ENCODE measurements around the gene CRISP2.
"Not testable (repeated sequence)": the region's sequence is repeated elsewhere in the genome, so short reads cannot be mapped to it uniquely, and the experiment has no call there.

The CRISP2 gene

GRCh38 chr6:49713346-49713745, at the start of gene CRISP2:
Gene CRISP2 (minus strand): TSS chr6:49713543. CDS start chr6:49709196, 4,347 bp downstream.
- no peak for DNase-seq

- DNase-seq, result no peak
Observed at GRCh38 chr6:49744259-49744658, 30.9 kb upstream of the CRISP2 start, which contains the start of gene CRISP3. Gene CRISP3 (minus strand): TSS chr6:49744388. CDS start chr6:49744367, 21 bp downstream.

GRCh38 chr6:49743429-49743828, 30.1 kb upstream of the CRISP2 start:
- no peak for DNase-seq

GRCh38 chr6:49739423-49739822, 26.1 kb upstream of the CRISP2 start:
- DNase-seq, result no peak

- DNase-seq, result no peak
Observed at GRCh38 chr6:49736017-49736508, 22.7 kb upstream of the CRISP2 start.

- DNase-seq, result no peak
Observed at GRCh38 chr6:49733680-49734079, 20.3 kb upstream of the CRISP2 start.

- DNase-seq, result no peak
Observed at GRCh38 chr6:49732781-49733180, 19.4 kb upstream of the CRISP2 start.

GRCh38 chr6:49730251-49730650, 16.9 kb upstream of the CRISP2 start:
- no peak for DNase-seq

GRCh38 chr6:49723917-49724316, 10.6 kb upstream of the CRISP2 start:
- DNase-seq, result not testable (repeated sequence)

DNA sequence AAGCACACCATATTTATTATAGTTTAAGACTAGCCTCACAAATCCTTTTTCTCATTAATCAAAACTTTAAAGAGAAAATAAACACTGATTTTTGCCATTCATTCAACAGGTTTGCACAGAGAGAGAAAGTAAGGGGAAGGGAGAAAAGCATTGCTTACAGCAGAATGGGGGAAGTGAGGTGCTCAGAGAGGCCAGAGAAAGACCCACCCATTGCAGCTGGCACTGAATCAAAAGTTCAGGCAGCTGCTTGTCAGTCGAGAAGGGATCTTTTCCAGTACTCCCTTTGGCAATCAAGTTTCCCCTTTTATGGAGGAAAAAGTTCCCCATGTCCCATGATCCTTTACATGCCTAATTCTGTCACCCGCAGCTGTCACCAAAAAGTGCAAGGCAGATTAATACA, 8.0 kb upstream of the CRISP2 start:
- no peak for DNase-seq

DNA sequence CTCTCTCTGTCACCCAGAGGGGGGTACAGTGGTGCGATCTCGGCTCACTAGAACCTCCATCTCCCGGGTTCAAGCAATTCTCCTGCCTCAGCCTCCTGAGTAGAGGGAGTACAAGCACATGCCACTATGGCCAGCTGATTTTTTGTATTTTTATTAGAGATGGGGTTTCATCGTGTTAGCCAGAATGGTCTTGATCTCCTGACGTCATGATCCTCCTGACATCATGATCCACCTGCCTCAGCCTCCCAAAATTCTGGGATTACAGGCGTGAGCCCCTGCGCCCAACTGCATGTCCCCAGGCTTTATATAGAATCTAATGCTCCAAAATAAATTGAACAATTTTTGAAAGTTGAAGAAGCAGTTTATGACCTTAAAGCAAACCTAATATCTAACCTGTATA, 7.0 kb upstream of the CRISP2 start:
- DNase-seq, result no peak

DNA sequence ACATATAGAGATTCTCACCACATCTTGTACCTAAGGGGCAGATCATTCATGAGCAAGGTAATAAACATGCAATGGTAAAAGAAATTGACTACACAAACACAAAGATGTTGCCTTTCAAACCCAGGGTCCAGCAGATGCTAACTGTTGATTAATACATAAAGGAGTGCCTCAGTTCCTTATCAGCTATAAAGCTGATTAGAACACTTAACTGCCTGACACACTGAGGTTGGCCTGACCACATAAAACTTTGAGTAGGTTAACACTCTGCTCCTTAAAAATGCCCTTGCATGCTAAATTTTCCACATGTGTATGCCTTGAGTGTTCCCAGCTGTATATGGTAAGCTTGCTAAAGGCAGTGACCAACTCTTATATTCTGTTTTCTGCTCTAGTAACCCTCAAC, 14.9 kb downstream of the CRISP2 start:
- DNase-seq, result no peak

- DNase-seq, result no peak
Observed at GRCh38 chr6:49693512-49693911, 19.8 kb downstream of the CRISP2 start.

- no peak for DNase-seq
Observed at GRCh38 chr6:49692534-49692933, 20.8 kb downstream of the CRISP2 start.

DNA sequence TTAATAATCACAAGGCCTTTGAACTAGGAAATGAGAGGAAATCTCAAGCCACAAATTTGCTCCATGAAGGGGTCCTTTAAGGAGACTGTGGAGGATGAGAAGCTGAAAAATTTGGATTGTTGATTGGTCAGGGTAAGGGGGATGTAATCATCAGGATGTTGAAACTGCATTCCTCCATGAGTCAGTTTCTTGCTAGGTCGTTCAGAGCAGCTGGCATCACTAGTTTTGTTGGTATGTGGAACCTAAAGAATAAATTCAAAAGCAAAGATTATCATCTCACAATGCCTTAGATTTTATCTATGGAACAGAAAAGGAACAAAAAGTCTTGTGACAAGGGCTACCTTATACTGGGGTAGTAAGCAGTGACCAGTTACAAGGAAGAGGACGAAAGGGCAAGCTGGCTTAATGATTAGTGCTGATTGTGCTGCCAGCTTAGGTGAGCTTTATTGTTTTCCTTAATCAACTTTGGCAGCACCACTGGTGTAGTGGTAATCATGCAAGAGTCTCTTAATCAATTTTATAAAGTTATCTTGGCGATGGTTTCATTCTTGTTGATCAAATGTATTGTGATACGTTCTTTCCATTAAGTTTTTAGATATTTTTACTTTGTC, 36.6 kb downstream of the CRISP2 start:
- DNase-seq, result no peak

GRCh38 chr6:49675816-49676215, 37.5 kb downstream of the CRISP2 start:
- DNase-seq, result no peak

- DNase-seq, result no peak
Observed at GRCh38 chr6:49668083-49668511, 45.2 kb downstream of the CRISP2 start.

- no peak for DNase-seq
Observed at GRCh38 chr6:49666930-49667757, 46.2 kb downstream of the CRISP2 start.

GRCh38 chr6:49666480-49666879, 46.9 kb downstream of the CRISP2 start:
- no peak for DNase-seq

- no peak for DNase-seq
Observed at GRCh38 chr6:49664817-49665216, 48.5 kb downstream of the CRISP2 start.

GRCh38 chr6:49664054-49664453, 49.3 kb downstream of the CRISP2 start:
- not testable (repeated sequence) for DNase-seq

- DNase-seq, result no peak
Observed at GRCh38 chr6:49662892-49663261, 50.5 kb downstream of the CRISP2 start.

- DNase-seq, result no peak
Observed at GRCh38 chr6:49662231-49662891, 51.0 kb downstream of the CRISP2 start.

- no peak for DNase-seq
Observed at GRCh38 chr6:49653942-49654341, 59.4 kb downstream of the CRISP2 start.
